GM19099 (cell line): ENCODE data around the gene TNC.

Experiments used
- POLR2A ChIP-seq: IDR thresholded peaks from 3 replicates; pipeline ENCODE4 v1.6.1; 2011; ENCODE audit warnings: low read depth; ENCODE audit not compliant: insufficient read length; ENCODE audit errors: extremely low read depth

The TNC gene

DNA sequence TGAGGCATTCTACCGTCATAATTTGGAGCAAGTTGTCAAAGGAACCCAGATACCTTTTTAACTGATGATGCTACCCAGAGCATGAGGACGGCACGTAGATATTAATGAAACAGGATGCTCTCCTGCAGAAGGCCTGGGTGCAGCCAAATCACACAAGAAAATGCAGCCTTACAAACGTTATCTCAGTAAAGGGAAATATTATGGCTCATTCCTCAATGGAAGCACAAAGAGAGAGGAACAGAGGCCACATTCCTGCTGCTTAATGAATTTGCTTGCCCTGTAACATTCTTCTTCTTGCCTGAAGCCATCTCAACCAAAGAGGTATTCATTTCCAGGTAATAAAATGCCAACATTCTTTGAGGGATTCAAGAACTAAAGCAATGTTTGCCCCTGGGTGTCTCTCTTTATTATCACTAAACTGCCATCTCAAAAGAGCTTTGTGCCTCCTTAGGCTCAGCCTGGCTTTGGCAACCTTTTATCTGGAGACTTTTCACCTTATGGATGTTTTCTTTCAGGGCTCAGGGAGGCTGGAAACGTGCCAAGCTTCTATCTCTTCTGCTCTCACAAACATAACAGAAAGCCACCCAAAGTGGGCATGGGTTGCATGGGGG, 92.9 kb downstream of the TNC start:
- no peak for TF ChIP-seq POLR2A

- no peak for TF ChIP-seq POLR2A
These were observed 95.1 kb downstream of the TNC start for GRCh38 chr9:115022760-115023434.

GRCh38 chr9:115018547-115019435, 99.2 kb downstream of the TNC start:
- no peak for TF ChIP-seq POLR2A

DNA sequence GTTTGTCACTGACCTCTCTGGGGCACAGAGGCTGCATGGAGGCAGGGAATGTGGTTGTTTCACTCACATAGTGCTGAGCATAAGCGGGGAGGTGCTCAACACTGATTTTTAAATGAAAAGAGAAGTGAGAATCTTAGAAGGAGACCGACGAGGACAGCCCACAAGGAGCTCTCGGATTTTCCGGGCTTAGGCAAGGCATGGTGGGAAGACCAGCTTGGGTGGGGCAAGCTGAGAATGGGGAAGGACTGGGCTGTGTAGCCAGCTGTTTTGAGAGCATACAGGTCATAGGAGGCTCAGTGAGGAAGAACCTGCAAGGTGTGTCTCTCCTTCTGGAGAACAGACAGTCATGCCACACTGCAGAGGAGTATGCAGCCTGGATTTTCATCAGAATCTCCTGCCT, 101.6 kb downstream of the TNC start:
- no peak for TF ChIP-seq POLR2A

- no peak for TF ChIP-seq POLR2A
These were observed 102.8 kb downstream of the TNC start for GRCh38 chr9:115015018-115015635.

DNA sequence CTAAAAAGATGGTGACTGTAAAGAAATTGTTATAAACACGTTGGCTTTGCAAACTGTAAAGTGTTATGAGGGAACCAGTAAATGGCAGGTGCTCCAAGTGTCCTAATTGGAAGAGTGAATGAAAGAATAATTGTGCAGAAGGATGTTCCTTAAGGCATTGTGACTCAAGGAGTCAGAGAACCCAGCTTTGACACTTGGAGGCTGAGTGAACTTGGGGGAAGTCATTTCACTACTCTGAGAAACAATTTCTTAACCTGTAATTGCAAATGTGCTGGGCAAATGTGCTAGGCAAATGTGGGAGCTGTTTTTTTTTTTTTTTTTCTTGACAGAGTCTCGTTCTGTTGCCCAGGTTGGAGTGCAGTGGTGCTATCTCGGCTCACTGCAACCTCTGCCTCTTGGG, 103.5 kb downstream of the TNC start:
- no peak for TF ChIP-seq POLR2A

DNA sequence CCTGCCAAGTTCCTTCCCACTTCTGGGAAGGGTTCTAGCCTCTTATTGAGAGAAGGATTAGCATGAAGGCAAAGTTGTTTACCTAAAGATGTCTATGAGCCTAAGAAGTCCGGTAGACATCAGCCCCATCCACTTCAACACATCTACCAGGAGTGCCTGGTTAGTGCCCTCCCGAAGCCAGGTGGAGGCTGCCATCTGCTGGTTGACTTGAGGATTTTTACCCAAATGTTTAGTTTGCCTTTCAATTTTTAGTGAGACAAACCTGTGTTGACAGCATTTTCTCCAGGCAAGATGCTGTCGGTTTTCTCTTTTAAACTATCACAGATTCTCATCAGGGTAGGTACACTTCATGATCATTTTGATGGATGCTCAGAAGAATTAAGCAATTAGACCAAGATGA, 104.0 kb downstream of the TNC start:
- TF ChIP-seq POLR2A, result no peak

GRCh38 chr9:115012486-115012885, 105.5 kb downstream of the TNC start:
- TF ChIP-seq POLR2A, result no peak

GRCh38 chr9:115010874-115011273, 107.1 kb downstream of the TNC start:
- TF ChIP-seq POLR2A, result no peak

GRCh38 chr9:115008536-115009270, 109.3 kb downstream of the TNC start:
- TF ChIP-seq POLR2A, result no peak

DNA sequence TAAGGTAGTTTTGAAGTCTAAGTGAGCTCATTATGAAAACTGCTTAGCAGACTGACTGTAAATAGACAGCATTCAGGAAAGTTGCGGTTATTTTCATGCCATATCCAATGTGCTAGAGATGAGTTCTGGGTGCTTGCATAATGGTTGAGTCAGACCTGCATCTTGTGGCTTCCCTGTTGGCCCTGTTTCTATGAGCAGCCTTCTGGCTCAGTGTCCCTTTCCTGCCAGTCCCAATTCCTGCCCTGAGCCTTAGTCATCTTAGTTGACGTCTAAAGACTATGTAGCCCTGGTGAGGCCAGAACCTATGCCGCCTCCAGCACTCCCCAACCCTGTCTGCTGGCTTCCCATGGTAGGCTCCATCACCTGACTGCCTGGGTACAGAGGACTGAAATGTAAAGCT, 111.3 kb downstream of the TNC start:
- TF ChIP-seq POLR2A, result no peak

DNA sequence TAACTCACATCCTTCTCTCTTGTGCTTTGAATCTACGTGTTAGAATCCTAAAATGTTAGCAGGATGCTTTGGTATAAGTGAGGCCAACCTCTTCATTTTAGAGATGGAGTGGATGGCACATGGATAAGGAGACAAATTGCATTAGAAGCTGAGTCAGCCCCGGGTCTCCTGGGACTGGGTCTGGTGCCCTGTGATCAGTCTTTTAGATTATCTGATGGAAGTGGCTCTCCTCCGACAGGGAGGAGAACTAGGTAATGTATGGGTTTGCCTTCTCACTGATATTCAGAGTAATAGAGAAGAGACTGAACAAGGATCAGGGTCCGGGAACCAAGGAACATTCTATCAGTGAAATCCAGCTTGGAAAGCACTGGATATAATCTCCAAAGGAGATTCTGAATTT, 112.6 kb downstream of the TNC start:
- no peak for TF ChIP-seq POLR2A

DNA sequence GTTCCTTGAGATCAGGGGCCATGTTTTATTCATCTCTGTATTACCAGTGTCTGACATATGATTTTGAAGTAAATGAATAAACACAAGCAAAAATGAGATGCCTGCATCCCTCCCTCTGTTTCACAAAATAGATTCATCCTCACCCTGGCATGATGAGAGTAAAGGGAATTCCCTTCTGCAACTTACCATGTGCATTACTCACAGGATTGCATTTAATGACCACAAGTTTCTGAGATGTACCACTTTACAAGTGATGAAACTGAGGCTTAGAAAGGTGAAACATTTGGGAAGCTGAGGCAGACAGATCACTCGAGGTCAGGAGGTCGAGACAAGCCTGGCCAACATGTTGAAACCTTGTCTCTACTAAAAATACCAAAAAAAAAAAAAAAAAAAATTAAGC, 113.4 kb downstream of the TNC start:
- no peak for TF ChIP-seq POLR2A

- no peak for TF ChIP-seq POLR2A
These were observed 115.4 kb downstream of the TNC start for GRCh38 chr9:115002371-115003120.
